ENCODE results near the gene USP47.
A peak's percentile ranks its signal among the peaks of the same experiment; 100 is the strongest.

- peak; percentile 74 to 93 (median 83) for TF ChIP-seq POLR2AphosphoS5 (IDR thresholded peaks at IDR 0.05)
- TF ChIP-seq CTCF (IDR thresholded peaks at IDR 0.05): peak; percentile 43 to 67 (median 44)
- peak; percentile 82 for TF ChIP-seq POLR2A (IDR thresholded peaks at IDR 0.05)
Observed at GRCh38 chr11:11841723-11842420, at the start of gene USP47.
